Cardiac septum (tissue), 1 donor: ENCODE measurements around the gene COL18A1. TPM values are rescaled to one million over a fixed set of nuclear protein-coding genes. Genes with fewer than 3 reads are reported as not detected.
"Not testable (repeated sequence)": the region's sequence is repeated elsewhere in the genome, so short reads cannot be mapped to it uniquely, and the experiment has no call there.

ENCODE experiments used
- DNase-seq: peaks from one replicate; pipeline ENCODE4 v3.0.0-alpha.2; 2020; ENCODE audit warnings: low spot score
- intact Hi-C: fragments of 100-400 bp; cut with DNase I; formaldehyde crosslinking; loops from one replicate; pipeline ENCODE4 v1.14.0; 2022
- total RNA-seq: library from RNA; stranded (reverse); fragmentation: NEBNext Ultra II Directional; extraction: Animal tissue kit (Norgen Biotek cat#: 25700); gene quantifications from one replicate; pipeline ENCODE4 v1.2.1, GENCODE V29; 2021
- donor health status: DM: no; HTN: no; CAD: no.

Gene COL18A1
- total RNA-seq, 1 donor from 2014 or later: 77.0 TPM

DNA sequence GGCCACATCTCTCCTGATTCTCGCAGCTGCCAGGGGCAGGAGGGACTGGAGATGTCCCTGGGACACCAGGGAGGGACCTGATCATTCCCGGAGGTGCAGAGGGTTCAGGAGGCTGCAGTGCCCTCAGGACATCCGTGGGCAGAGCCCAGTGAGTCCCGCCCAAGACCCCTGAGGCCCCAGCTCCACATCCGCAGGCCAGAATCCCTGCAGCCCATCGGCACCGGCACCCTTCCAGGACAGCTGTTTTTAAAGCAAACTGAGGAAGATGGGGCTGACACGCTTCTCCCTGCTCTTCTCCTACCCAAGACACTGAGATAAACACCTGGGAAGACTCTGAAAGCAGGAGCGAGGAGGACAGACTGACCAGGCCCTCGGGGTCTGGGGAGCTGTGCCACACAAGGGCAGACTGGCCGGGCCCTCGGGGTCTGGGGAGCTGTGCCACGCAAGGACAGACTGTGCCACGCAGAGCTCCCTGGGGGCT lies 111.7 kb downstream of the COL18A1 start:
- intact Hi-C loops: no loop called here
- peak; percentile 47 for DNase-seq

DNA sequence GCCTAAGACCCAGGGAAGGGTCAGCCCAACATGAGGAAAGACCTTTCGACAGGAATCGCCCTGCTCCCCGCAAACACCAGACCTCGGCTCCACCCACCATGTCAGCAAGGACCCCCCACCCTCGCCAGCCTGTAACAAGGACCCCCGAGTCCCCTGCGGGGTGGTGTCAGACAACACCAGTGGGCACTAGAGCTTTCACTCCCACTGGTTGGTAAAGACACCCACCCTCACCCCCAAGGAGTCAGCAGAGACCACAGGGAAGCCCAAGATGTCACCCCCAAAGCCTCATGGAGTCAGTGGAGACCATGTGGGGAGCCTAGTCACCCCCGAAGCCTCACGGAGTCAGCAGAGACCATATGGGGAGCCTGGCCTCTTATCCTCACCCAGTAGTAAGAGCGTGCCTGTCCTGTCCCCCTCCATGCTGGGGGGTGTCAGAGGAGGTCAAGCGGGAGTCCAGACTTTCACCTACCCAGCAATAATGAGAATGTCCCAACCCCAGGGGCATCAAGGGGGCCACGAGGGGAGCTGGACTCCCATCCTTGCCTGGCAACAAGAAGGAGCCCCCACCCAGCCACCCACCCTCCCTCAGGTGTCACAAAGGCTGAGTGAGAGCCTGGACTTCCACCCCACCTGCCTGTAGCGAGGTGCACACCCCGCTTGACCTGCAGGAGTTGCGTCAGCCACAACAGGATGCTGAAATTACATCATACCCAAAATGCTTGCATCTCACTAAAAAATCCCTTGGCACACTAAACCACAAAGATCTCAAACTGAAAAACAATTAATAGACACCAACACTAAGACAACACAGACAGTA lies 112.5 kb downstream of the COL18A1 start:
- DNase-seq: peak; percentile 87
- intact Hi-C loops: no loop called here

DNA sequence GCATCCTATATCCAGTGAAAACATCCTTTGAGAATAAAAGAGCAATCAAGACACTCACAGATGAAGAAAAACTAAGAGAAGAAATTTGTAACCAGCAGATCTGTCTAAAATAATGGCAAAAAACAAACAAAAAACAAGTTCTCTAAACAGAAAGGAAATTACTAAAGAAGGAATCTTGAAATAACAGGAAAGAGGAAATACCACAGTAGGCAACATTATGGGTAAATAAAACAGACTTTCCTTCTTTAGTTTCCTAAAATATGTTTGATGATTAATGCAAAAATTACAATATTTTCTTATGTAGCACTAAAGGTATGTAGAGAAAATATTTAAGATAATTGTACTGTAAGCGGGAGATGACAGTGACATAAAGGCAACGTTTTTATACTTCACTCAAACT lies 113.8 kb downstream of the COL18A1 start:
- DNase-seq: no peak
- intact Hi-C loops: no loop called here

DNA sequence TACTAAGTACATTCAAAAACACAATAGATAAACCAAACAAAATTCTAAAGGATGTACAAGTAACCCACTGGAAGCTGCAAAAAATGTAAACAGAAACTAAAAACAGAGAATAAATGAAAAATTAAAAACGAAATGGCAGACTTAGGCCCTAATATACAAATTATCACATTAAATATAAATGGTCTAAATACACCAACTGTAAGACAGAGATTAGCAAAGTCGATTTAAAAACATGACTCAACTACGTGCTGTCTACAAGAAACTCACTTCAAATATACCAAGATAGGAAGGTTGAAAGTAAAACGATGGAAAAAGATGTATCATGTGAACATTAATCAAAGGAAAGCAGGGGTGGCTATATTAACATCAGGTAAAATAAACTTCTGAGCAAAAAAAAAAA lies 114.2 kb downstream of the COL18A1 start:
- intact Hi-C loops: no loop called here
- DNase-seq: no peak

DNA sequence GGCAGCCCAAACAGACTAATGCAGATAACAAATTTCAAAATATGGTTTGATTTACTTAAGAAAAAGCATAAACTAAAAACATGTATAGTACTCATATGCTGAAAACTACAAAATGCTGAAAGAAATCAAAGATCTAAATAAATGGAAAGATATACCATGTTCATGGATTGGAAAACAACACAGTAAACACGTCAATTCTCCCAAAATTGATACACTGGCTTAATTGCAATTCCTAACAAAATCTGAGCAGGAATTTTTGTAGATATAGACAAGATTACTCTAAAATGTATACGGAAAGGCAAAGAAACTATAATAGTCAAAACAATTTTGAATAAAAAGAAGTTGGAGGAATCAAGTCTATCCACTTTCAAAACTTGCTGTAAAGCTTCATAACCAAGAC lies 116.3 kb downstream of the COL18A1 start:
- intact Hi-C loops: no loop called here

DNA sequence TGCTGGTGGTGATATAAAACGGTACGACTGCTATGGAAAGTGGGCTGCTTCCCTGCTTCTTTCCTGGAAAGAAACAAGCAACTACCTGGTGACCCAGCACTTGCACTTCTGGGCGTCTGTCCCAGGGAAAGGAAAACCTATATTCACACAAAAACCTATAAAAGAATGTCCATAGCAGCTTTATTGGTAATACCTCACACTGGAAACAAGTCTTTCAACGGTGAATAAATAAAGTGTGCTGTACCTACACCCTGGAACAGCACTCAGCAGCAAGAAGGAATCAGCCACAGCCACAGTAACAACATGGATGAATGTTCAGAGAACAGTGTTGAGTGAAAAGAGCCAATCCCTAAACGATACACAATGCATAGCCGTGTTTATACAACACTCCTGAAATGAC lies 117.4 kb downstream of the COL18A1 start:
- intact Hi-C loops: no loop called here
- DNase-seq: no peak

More for the DNA sequence above, 116.3 kb downstream of the COL18A1 start:
- no peak for DNase-seq

DNA sequence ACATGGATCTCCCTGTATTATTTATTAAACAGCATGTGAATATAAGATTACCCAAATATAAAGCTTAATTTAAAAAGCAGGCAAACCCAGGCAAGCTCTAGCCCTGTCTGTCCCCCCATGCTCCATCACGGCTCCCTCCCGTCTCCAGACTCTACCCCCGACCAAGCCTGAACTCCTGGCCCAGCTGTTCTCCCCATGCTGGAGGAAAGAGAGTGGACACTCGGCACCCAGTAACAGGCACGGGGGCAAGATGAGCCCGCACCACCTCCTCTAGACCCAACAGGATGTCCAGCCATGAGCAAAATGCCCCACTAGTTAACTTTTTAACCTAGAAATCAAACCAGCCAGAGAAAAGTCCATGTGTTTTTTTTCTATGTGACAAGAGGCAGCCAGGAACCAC lies 118.0 kb downstream of the COL18A1 start:
- intact Hi-C loops: no loop called here
- peak; percentile 19 for DNase-seq

DNA sequence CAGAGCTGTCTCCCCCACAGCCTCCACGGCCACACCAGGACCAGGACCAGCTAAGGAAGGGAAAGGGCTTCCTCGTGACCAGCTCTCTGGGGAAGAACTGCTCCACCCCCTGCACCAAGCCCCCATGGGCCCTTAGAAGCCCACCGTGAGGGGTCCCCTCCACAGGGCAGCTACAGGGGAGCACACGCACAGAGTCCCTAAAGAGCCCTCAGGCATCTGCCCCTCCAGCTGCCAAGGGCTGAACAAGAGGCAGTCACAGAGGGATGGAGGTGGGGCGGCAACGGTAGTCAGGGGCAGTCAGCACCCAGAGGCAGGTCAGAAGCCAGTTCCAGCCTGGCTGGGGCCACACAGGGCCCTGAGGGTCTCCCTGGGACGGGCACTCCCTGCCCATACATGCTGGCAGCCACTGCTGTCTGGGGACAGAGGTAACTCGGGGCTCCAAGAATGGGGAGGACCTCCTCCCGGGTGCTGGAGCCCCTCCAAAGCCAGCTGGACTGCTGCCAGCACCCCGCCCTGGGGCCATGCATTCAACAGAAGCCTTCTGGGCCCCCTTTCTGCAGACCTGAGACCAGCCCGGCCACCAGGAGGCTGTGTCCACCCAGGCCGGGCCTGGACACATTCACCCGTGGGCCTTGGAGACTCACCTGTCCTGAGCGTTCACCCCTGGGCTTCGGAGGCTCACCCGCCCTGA lies 118.6 kb downstream of the COL18A1 start:
- intact Hi-C loops: no loop called here
- peak; percentile 46 for DNase-seq

DNA sequence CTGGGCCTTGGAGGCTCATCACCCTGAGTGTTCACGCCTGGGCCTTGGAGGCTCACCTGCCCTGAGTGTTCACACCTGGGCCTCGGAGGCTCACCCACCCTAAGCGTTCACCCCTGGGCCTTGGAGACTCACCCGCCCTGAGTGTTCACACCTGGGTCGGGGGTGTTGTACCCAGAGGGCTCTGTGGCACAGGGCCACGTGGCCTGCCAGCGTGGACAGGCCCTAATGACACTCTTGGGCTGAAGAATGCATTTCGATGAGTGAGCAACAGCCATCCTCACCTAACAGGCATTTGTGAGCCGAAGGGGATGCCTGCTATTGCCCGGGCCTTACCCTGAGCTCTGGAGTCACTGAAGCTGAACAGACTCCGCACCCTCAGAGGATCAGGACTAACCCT lies 119.8 kb downstream of the COL18A1 start:
- intact Hi-C loops: no loop called here
- DNase-seq: peak; percentile 49

DNA sequence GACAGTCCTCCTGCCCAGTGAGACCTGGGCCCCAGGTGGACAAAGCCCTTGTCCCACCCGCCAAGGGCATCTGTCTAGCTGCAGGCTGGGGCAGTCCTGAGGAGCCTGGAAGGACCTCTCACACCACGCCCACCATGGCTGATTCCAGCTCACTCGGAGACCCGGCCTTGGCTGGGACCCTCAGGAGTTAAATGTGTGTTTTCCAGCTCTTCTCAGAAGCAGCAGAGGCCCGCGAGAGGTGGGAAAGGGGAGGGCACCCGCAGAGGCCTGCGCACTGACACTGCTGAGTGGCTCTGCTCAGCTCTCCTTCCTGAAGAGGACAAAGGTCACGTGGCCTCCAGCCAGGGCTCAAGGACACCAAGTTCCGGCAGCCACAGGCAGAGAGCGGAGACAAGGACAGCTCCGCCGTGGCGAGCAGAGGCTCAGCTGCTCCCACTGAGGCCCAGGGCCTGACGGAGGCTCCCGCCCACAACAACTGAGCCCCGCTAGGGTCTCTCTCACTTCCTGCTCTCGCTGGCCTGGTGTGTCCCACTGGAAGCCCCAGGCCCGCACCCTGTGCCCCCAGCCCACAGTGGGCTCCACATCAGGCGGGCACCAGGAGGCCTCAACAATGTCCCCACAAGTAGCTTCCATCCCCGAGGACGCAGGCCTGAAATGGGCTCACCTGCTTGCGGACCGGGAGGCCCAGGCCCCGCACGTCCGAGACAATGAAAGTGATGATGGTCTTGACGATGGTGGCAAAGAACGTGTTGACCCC lies 120.4 kb downstream of the COL18A1 start:
- intact Hi-C loops: no loop called here
- DNase-seq: peak; percentile 77

DNA sequence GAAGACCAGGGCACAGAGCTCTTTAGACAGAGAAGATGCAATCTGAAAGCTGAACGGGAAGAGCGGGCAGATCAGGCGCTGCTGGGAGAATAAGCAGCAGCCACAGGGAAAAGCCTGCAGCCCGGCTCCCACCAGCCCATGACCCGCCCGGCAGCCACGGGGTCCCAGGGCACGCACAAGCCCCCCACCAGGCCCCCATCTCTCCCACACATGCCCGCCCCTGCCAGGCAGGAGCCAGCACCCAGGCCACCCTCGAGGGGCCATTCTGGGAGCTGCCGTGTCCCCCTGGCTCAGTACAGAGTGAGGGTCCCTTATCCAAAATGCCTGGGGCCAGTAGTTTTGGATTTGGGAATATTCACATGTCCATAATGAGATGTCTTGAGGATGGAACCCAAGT lies 120.9 kb downstream of the COL18A1 start:
- peak; percentile 57 for DNase-seq
- intact Hi-C loops: no loop called here

DNA sequence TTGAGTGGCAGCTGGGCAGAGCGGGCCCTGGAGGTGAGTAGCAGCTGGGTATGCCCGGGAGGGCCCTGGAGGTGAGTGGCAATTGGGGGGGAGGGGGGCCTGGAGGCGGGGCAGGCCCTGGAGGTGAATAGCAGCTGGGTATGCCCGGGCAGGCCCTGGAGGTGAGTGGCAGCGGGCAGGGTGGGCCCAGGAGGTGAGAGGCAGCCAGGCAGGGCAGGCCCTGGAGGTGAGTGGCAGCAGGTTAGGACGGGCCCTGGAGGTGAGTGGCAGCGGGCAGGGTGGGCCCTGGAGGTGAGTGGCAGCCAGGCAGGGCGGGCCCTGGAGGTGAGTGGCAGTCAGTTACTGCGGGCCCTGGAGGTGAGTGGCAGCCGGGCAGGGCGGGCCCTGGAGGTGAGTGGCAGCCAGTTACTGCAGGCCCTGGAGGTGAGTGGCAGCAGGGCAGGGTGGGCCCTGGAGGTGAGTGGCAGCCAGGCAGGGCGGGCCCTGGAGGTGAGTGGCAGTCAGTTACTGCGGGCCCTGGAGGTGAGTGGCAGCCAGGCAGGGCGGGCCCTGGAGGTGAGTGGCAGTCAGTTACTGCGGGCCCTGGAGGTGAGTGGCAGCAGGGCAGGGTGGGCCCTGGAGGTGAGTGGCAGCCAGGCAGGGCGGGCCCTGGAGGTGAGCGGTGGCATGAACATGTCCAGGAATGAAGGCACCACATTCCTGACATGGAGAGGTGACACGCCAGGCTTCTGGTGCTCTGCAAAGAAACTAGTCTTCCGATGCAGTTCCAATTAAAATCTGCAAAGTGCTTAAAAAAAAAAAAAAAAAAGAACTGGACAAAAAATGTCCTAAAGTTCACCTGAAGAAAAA lies 122.4 kb downstream of the COL18A1 start:
- peak; percentile 17 for DNase-seq
- intact Hi-C loops: not testable (repeated sequence)

DNA sequence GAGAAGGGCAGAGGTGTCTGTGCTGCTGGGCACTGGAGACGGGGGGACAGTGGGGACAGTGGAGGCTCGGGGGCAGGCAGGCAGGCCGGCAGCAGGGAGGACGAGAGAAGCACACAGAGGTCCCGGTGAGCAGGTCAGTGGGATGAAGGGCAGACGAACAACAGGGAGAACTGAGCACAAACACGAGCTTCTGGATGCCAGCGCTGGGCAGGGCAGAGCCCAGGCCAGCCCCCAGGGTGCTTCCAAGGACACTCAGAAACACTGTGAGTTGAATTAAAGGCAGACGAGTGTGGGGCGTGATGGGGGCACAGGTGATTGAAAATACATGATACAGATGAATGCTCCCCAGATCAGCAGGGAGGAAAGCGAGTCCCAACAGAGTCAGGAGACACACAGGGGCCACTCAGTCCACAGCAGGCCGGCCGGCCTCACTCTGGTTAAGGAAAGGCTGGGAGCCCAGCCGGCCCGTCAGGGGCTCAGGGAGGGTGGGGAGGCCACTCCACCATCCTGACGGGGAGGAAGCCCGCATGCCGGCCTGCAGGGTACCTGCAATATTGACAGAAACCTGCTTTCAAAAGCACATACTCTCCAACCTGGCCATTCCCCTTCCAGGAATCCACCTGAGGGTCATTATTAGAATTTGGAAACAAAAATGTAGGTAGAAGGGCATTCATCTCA lies 123.2 kb downstream of the COL18A1 start:
- DNase-seq: peak; percentile 66
- intact Hi-C loops: no loop called here

DNA sequence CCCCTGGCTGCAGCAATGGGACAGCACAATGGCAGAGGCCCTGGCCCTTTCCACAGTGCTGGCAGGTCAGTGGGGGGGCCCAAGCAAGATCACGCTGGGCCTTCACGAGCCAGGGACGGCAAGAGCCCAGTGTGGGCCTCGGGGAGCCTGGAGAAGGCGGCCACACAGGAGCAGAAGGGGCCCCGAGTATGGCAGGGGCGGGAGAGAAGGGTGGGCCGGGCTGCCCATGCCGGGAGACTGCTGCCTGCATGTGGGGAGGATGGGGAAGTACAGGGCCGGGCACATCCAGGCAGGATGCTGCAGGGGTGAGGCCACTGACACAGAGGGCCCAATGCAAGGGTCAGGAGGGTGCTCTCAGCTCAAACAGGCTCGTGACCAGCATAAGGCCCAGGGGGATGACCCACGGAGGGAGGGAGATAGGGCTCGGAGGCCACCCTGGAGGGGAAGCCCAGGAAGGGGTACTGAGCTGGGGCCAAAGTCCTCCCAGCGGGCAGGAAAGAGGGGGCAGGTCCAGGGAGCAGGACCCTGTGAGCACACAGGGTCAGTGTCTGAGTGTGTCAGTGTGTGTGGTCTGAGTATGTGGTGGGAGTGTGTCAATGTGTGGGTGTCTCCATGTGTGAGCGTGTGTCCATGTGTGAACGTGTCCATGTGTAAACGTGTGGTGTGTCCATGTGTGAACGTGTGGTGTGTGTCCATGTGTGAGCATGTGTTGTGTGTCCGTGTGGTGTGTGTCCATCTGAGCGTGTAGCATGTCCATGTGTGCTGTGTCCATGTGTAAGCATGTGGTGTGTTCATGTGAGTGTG lies 124.2 kb downstream of the COL18A1 start:
- peak; percentile 69 for DNase-seq
- intact Hi-C loops: no loop called here

DNA sequence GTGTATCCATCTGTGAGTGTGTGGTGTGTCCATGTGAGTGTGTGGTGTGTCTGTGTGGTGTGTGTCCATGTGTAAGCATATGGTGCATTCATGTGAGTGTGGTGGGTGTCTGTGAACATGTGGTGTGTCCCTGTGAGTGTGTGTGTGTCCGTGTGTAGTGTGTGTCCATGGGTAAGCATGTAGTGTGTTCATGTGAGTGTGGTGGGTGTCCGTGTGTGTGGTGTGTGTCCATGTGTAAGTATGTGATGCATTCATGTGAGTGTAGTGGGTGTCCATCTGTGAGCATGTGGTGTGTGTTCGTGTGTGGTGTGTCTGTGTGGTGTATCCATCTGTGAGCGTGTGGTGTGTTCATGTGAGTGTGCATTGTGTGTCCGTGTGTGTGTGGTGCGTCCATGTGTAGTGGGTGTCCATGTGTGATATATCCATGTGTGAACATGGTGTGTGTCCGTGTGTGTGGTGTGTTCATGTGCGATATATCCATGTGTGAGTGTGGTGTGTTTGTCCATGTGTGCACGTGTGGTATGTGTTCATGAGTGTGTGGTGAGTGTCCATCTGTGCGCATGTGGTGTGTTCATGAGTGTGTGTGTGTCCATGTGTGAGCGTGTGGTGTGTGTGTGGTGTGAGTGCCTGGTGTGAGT lies 124.9 kb downstream of the COL18A1 start:
- DNase-seq: peak; percentile 56
- intact Hi-C loops: no loop called here

DNA sequence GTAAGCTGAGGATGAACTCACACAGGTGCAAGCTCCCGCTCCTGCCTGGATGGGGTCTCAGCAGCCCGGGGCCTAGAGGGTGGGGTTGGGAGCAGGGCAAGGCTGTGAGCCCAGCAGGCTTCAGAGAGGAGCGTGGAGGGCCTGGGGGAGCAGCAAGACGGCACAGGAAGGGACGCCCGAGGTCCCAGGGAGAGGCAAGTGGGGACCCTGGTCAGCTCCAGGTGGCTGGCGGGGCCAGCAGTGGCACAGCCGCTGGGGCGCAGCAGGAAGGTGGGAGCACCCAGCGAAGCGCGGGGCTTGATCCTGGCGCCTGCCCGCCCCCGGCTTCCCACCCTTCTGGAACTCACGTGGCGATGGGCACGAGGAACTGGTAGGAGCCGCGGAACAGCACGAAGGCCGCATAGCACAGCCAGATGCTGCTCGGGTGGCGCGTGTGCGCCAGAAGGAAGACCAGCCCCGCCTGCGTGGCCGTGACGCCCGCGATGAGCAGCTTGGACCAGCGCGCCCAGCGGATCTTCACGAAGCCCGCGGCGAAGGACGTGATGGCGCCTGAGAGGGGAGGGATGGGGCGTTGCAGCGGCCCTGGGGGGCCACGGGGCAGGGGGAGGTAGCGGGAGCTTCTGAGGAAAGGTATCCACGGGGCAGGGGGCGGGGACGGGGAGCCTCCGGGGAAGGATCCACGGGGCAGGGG lies 125.6 kb downstream of the COL18A1 start:
- intact Hi-C loops: no loop called here
- DNase-seq: peak; percentile 61

DNA sequence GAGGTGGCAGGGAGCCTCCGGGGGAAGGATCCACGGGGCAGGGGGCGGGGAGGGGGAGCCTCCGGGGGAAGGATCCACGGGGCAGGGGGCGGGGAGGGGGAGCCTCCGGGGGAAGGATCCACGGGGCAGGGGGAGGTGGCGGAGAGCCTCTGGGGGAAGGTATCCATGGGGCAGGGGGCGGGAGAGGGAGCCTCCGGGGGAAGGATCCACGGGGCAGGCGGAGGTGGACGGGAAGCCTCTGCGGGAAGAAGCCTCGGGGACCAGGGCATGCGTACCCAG lies 126.1 kb downstream of the COL18A1 start:
- DNase-seq, intact Hi-C loops: not testable (repeated sequence)
